Activated naive CD4-positive, alpha-beta T cell treated with anti-CD3 and anti-CD28 coated beads for 36 hours (primary cell): ENCODE measurements around the gene MYBPHL. TPM values are rescaled to one million over a fixed set of nuclear protein-coding genes. Genes with fewer than 3 reads are reported as not detected.

Experiments used
- CTCF ChIA-PET: fragments of 350-600 bp; sonication (Branson Sonifier 250); formaldehyde crosslinking; loops from one replicate; lab custom pipeline; 2021; ENCODE audit warnings: antibody characterized with exemption; lab: Charles Lee
- DNase-seq: peaks from one replicate; pipeline ENCODE4 v3.0.0-alpha.2; 2020
- H3K27ac Mint-ChIP-seq: one replicate; pipeline ENCODE4 v1.8.0; 2021; ENCODE audit warnings: mild to moderate bottlenecking, mixed read lengths
- H3K27me3 Mint-ChIP-seq: one replicate; pipeline ENCODE4 v1.8.0; 2021; ENCODE audit warnings: low read depth, mixed read lengths
- H3K36me3 Mint-ChIP-seq: one replicate; pipeline ENCODE4 v1.8.0; 2021; ENCODE audit warnings: low read depth, mixed read lengths
- H3K4me1 Mint-ChIP-seq: one replicate; pipeline ENCODE4 v1.8.0; 2021; ENCODE audit warnings: low read depth, mixed read lengths
- H3K4me3 Mint-ChIP-seq: one replicate; pipeline ENCODE4 v1.8.0; 2021; ENCODE audit warnings: mild to moderate bottlenecking, moderate library complexity, mixed read lengths
- H3K9me3 Mint-ChIP-seq: one replicate; pipeline ENCODE4 v1.8.0; 2021; ENCODE audit warnings: mixed read lengths
- intact Hi-C: fragments of 100-400 bp; cut with micrococcal nuclease; formaldehyde crosslinking; loops from one replicate; pipeline ENCODE4 v1.15.1; 2023
- total RNA-seq, 2 experiments: library from RNA; stranded (reverse); gene quantifications; one replicate each; pipeline ENCODE4 v1.2.3, GENCODE V29; 2021

Gene MYBPHL
- total RNA-seq, 2 experiments from 2014 or later, result not detected

- DNase-seq, result no peak
- Mint-ChIP-seq H3K9me3 (no peaks in the 10 kb centered on the region), H3K27me3 (peaks cover 2% of the 10 kb centered on the region), H3K4me3 (no peak overlapping the region), H3K27ac (no peak overlapping the region), H3K36me3 (peaks cover 6% of the 10 kb centered on the region), H3K4me1 (peaks cover 17% of the 10 kb centered on the region)
- CTCF ChIA-PET, result no interaction called here
- intact Hi-C loops, result loop anchor here (10.0 kb wide), 1 partner anchor 242 kb away; the partner anchor contains the start of gene ATXN7L2
These were observed 64.4 kb downstream of the MYBPHL start for GRCh38 chr1:109242387-109242786.

Other genes starting within 250 kb of the MYBPHL start
- gene TAF13, start 231.0 kb downstream of the MYBPHL start, total RNA-seq, result 10 to 100 TPM; 20.1 to 23.7 TPM
- 10 to 100 TPM; 35.0 to 37.6 TPM for gene TMEM167B, start 216.2 kb downstream of the MYBPHL start, total RNA-seq
- gene ELAPOR1, start 192.9 kb downstream of the MYBPHL start, total RNA-seq, result 1 to 10 TPM; 4.4 to 5.4 TPM
- 100 to 1,000 TPM; 363 TPM for gene SARS1, start 93.1 kb downstream of the MYBPHL start, total RNA-seq
- 1 to 10 TPM; 1.1 to 1.2 TPM for gene CELSR2, start 57.5 kb downstream of the MYBPHL start, total RNA-seq
- gene PSRC1, start 23.9 kb downstream of the MYBPHL start, total RNA-seq, result 10 to 100 TPM; 19.3 to 21.5 TPM
- gene SORT1, start 90.9 kb upstream of the MYBPHL start, total RNA-seq, result under 1 TPM; 0.32 to 0.33 TPM
- 100 to 1,000 TPM; 181 to 202 TPM for gene PSMA5, start 119.4 kb upstream of the MYBPHL start, total RNA-seq
- gene SYPL2, start 159.5 kb upstream of the MYBPHL start, total RNA-seq, result under 1 TPM in 1 of 2 experiments, not detected in 1; 0.05 TPM
- gene ATXN7L2, start 176.9 kb upstream of the MYBPHL start, total RNA-seq, result 10 to 100 TPM; 15.2 to 16.4 TPM
- gene CYB561D1, start 187.1 kb upstream of the MYBPHL start, total RNA-seq, result 1 to 10 TPM; 6.6 to 8.5 TPM
- 1 to 10 TPM; 1.5 to 1.7 TPM for gene AMIGO1, start 202.7 kb upstream of the MYBPHL start, total RNA-seq
- under 1 TPM in 1 of 2 experiments, not detected in 1; 0.31 TPM for gene GPR61, start 232.9 kb upstream of the MYBPHL start, total RNA-seq
- 1 to 10 TPM; 8.0 to 8.5 TPM for gene GNAI3, start 241.6 kb upstream of the MYBPHL start, total RNA-seq